Mucosa of rectum (tissue), 2 donors: ENCODE measurements around the gene NDRG4.
"Not testable (repeated sequence)": the region's sequence is repeated elsewhere in the genome, so short reads cannot be mapped to it uniquely, and the experiment has no call there.

ENCODE experiments used
- H3K27ac ChIP-seq, 2 donors: one replicate each; pipeline ENCODE4 v1.7.0; 2013; ENCODE audit warnings: inconsistent platforms in 2 of 2, low read depth in 2 of 2, low read length in 2 of 2
- H3K27me3 ChIP-seq, 2 donors: one replicate each; pipeline ENCODE4 v1.7.0; 2013; ENCODE audit warnings: low read length in 2 of 2; ENCODE audit not compliant: control insufficient read depth in 2 of 2, insufficient read depth in 2 of 2
- H3K36me3 ChIP-seq, 2 donors: one replicate each; pipeline ENCODE4 v1.7.0; 2013; ENCODE audit warnings: low read length in 2 of 2; ENCODE audit not compliant: control insufficient read depth in 2 of 2, insufficient read depth in 2 of 2
- H3K4me1 ChIP-seq, 2 donors: one replicate each; pipeline ENCODE4 v1.7.0; 2013; ENCODE audit warnings: low read length in 2 of 2, mild to moderate bottlenecking in 1 of 2; ENCODE audit not compliant: control insufficient read depth in 2 of 2, insufficient read depth in 2 of 2
- H3K4me3 ChIP-seq, 2 donors: one replicate each; pipeline ENCODE4 v1.7.0; 2013; ENCODE audit warnings: low read length in 2 of 2
- H3K9ac ChIP-seq, 2 donors: one replicate each; pipeline ENCODE4 v1.7.0; 2013; ENCODE audit warnings: low read length in 2 of 2, low read depth in 1 of 2, mild to moderate bottlenecking in 1 of 2
- H3K9me3 ChIP-seq, 2 donors: one replicate each; pipeline ENCODE4 v1.7.0; 2013; ENCODE audit warnings: low read length in 2 of 2; ENCODE audit not compliant: control insufficient read depth in 2 of 2
- donor health status: healthy.
- donor health status: Normal muscosa, but diverticular disease.

The NDRG4 gene

GRCh38 chr16:58481226-58481869, 18.6 kb upstream of the NDRG4 start:
- H3K27me3 ChIP-seq = peaks cover 0 to 2% of the 10 kb centered on the region in 2 donors
- H3K9ac ChIP-seq = no peak overlapping the region
- no peaks in the 10 kb centered on the region for H3K9me3 ChIP-seq
- H3K27ac ChIP-seq = no peak overlapping the region
- H3K4me1 ChIP-seq = no peaks in the 10 kb centered on the region
- no peaks in the 10 kb centered on the region for H3K36me3 ChIP-seq
- H3K4me3 ChIP-seq = no peak overlapping the region

- Histone ChIP-seq H3K27ac (no peak overlapping the region), H3K9ac (no peak overlapping the region), H3K4me3 (no peak overlapping the region), H3K27me3 (peaks cover 0 to 2% of the 10 kb centered on the region in 2 donors), H3K4me1 (no peaks in the 10 kb centered on the region), H3K9me3 (no peaks in the 10 kb centered on the region), H3K36me3 (no peaks in the 10 kb centered on the region)
These were observed 18.0 kb upstream of the NDRG4 start for GRCh38 chr16:58481931-58482330.

- H3K9ac ChIP-seq = no peak overlapping the region
- no peak overlapping the region for H3K4me3 ChIP-seq
- H3K4me1 ChIP-seq = peaks cover 0 to 2% of the 10 kb centered on the region in 2 donors
- H3K9me3 ChIP-seq = no peaks in the 10 kb centered on the region
- no peaks in the 10 kb centered on the region for H3K36me3 ChIP-seq
- H3K27me3 ChIP-seq = peaks cover 0 to 2% of the 10 kb centered on the region in 2 donors
- H3K27ac ChIP-seq = no peak overlapping the region
These were observed 14.6 kb upstream of the NDRG4 start for GRCh38 chr16:58485184-58485887.

GRCh38 chr16:58487566-58488351, 12.2 kb upstream of the NDRG4 start:
- Histone ChIP-seq H3K36me3 (no peaks in the 10 kb centered on the region), H3K9ac (no peak overlapping the region), H3K27me3 (no peaks in the 10 kb centered on the region), H3K4me3 (peak overlapping the region in 1 of 2 donors; percentile 23), H3K9me3 (no peaks in the 10 kb centered on the region), H3K4me1 (peaks cover 0 to 2% of the 10 kb centered on the region in 2 donors), H3K27ac (no peak overlapping the region)

- no peak overlapping the region for H3K4me3 ChIP-seq
- H3K9ac ChIP-seq = no peak overlapping the region
- no peak overlapping the region for H3K27ac ChIP-seq
- H3K9me3 ChIP-seq = no peaks in the 10 kb centered on the region
- peaks cover 0 to 2% of the 10 kb centered on the region in 2 donors for H3K4me1 ChIP-seq
- H3K36me3 ChIP-seq = no peaks in the 10 kb centered on the region
- no peaks in the 10 kb centered on the region for H3K27me3 ChIP-seq
These were observed 11.4 kb upstream of the NDRG4 start for GRCh38 chr16:58488531-58488930.

- no peak overlapping the region for H3K9ac ChIP-seq
- H3K9me3 ChIP-seq = no peaks in the 10 kb centered on the region
- no peak overlapping the region for H3K27ac ChIP-seq
- H3K36me3 ChIP-seq = no peaks in the 10 kb centered on the region
- H3K4me1 ChIP-seq = peaks cover 0 to 2% of the 10 kb centered on the region in 2 donors
- no peak overlapping the region for H3K4me3 ChIP-seq
- no peaks in the 10 kb centered on the region for H3K27me3 ChIP-seq
These were observed 9.9 kb upstream of the NDRG4 start for GRCh38 chr16:58490065-58490464.

GRCh38 chr16:58490539-58490938, 9.4 kb upstream of the NDRG4 start:
- H3K9me3 ChIP-seq, H3K36me3 ChIP-seq, H3K4me1 ChIP-seq, H3K27me3 ChIP-seq, H3K4me3 ChIP-seq, H3K9ac ChIP-seq, H3K27ac ChIP-seq: not testable (repeated sequence)

GRCh38 chr16:58492066-58492465, 7.9 kb upstream of the NDRG4 start:
- H3K27ac ChIP-seq = no peak overlapping the region
- no peak overlapping the region for H3K4me3 ChIP-seq
- no peak overlapping the region for H3K9ac ChIP-seq
- no peaks in the 10 kb centered on the region for H3K27me3 ChIP-seq
- no peaks in the 10 kb centered on the region for H3K9me3 ChIP-seq
- peaks cover 0 to 2% of the 10 kb centered on the region in 2 donors for H3K4me1 ChIP-seq
- H3K36me3 ChIP-seq = no peaks in the 10 kb centered on the region

GRCh38 chr16:58492735-58493134, 7.2 kb upstream of the NDRG4 start:
- H3K9ac ChIP-seq = no peak overlapping the region
- H3K4me3 ChIP-seq = no peak overlapping the region
- H3K36me3 ChIP-seq = no peaks in the 10 kb centered on the region
- H3K9me3 ChIP-seq = no peaks in the 10 kb centered on the region
- no peaks in the 10 kb centered on the region for H3K27me3 ChIP-seq
- H3K27ac ChIP-seq = no peak overlapping the region
- no peaks in the 10 kb centered on the region for H3K4me1 ChIP-seq

GRCh38 chr16:58493756-58494431, 6.0 kb upstream of the NDRG4 start:
- Histone ChIP-seq H3K27me3 (no peaks in the 10 kb centered on the region), H3K9ac (no peak overlapping the region), H3K9me3 (no peaks in the 10 kb centered on the region), H3K36me3 (no peaks in the 10 kb centered on the region), H3K27ac (no peak overlapping the region), H3K4me3 (no peak overlapping the region), H3K4me1 (no peaks in the 10 kb centered on the region)
